BE2C (cell line): ENCODE results near the gene GRIK4.

ENCODE experiments used
- DNase-seq: peaks from one replicate; pipeline ENCODE4 v3.0.0-alpha.2; 2020
- H3K27me3 ChIP-seq: fragments of 250-450 bp; sonication (Bioruptor Pico); 2 replicates; pipeline ENCODE4 v1.5.1; 2020; ENCODE audit warnings: mild to moderate bottlenecking
- H3K36me3 ChIP-seq: fragments of 250-450 bp; sonication (Bioruptor Pico); 2 replicates; pipeline ENCODE4 v1.5.1; 2020; ENCODE audit warnings: mild to moderate bottlenecking
- H3K4me1 ChIP-seq: fragments of 250-450 bp; sonication (Bioruptor Pico); 2 replicates; pipeline ENCODE4 v1.5.1; 2020
- H3K4me3 ChIP-seq: 2 replicates; pipeline ENCODE4 v1.5.1; 2011; ENCODE audit warnings: low read depth, low read length
- H3K9me3 ChIP-seq: fragments of 250-450 bp; sonication (Bioruptor Pico); 2 replicates; pipeline ENCODE4 v1.5.1; 2020
- CTCF ChIP-seq: IDR thresholded peaks from 2 replicates; pipeline ENCODE4 v1.5.1; 2012; ENCODE audit warnings: mild to moderate bottlenecking, low read depth, low read length

GRIK4 gene

GRCh38 chr11:120912915-120913314 is 401.4 kb downstream of the GRIK4 start:
- DNase-seq = no peak
- Histone ChIP-seq H3K4me1 (no peaks in the 10 kb centered on the region; the same call in 1 of the 2 replicates), H3K4me3 (no peak overlapping the region), H3K9me3 (no peaks in the 10 kb centered on the region; the same call in 1 of the 2 replicates), H3K27me3 (peaks cover 3% of the 10 kb centered on the region; the same call in 1 of the 2 replicates), H3K36me3 (no peaks in the 10 kb centered on the region)
- no peak for TF ChIP-seq CTCF

- no peak for DNase-seq
- Histone ChIP-seq H3K36me3 (no peaks in the 10 kb centered on the region), H3K4me1 (no peaks in the 10 kb centered on the region; the same call in 1 of the 2 replicates), H3K27me3 (peaks cover 3% of the 10 kb centered on the region; the same call in 1 of the 2 replicates), H3K4me3 (no peak overlapping the region), H3K9me3 (no peaks in the 10 kb centered on the region; the same call in 1 of the 2 replicates)
- TF ChIP-seq CTCF = no peak
Measured at GRCh38 chr11:120914021-120914420, 402.5 kb downstream of the GRIK4 start.

GRCh38 chr11:120914601-120915000 is 403.1 kb downstream of the GRIK4 start:
- no peak for DNase-seq
- Histone ChIP-seq H3K36me3 (no peaks in the 10 kb centered on the region), H3K4me3 (no peak overlapping the region), H3K9me3 (no peaks in the 10 kb centered on the region; the same call in 1 of the 2 replicates), H3K4me1 (no peaks in the 10 kb centered on the region; the same call in 1 of the 2 replicates), H3K27me3 (peaks cover 3% of the 10 kb centered on the region; the same call in 1 of the 2 replicates)
- no peak for TF ChIP-seq CTCF

GRCh38 chr11:120917559-120918239 is 406.2 kb downstream of the GRIK4 start:
- Histone ChIP-seq H3K27me3 (peaks cover 3% of the 10 kb centered on the region; the same call in 1 of the 2 replicates), H3K4me1 (no peaks in the 10 kb centered on the region; the same call in 1 of the 2 replicates), H3K9me3 (no peaks in the 10 kb centered on the region; the same call in 1 of the 2 replicates), H3K36me3 (no peaks in the 10 kb centered on the region), H3K4me3 (no peak overlapping the region)
- no peak for DNase-seq
- TF ChIP-seq CTCF = no peak

- Histone ChIP-seq H3K27me3 (peaks cover 3% of the 10 kb centered on the region; the same call in 1 of the 2 replicates), H3K9me3 (no peaks in the 10 kb centered on the region; the same call in 1 of the 2 replicates), H3K4me1 (no peaks in the 10 kb centered on the region; the same call in 1 of the 2 replicates), H3K4me3 (no peak overlapping the region), H3K36me3 (no peaks in the 10 kb centered on the region)
- no peak for TF ChIP-seq CTCF
- DNase-seq = no peak
Measured at GRCh38 chr11:120918257-120918656, 406.7 kb downstream of the GRIK4 start.

- Histone ChIP-seq H3K36me3 (no peaks in the 10 kb centered on the region), H3K27me3 (peaks cover 3% of the 10 kb centered on the region; the same call in 1 of the 2 replicates), H3K9me3 (no peaks in the 10 kb centered on the region; the same call in 1 of the 2 replicates), H3K4me3 (no peak overlapping the region), H3K4me1 (no peaks in the 10 kb centered on the region; the same call in 1 of the 2 replicates)
- no peak for DNase-seq
- TF ChIP-seq CTCF = no peak
Measured at GRCh38 chr11:120919045-120919444, 407.5 kb downstream of the GRIK4 start.
